Activated T-helper 2 cell treated with anti-CD3 and anti-CD28 coated beads, Interferon-gamma antibody, Interleukin-2, Interleukin-4, amounts not matched to agents 10 μg/mL and 5 μg/mL and 100 μg/mL, durations not matched to agents 14 hours and 24 hours and 36 hours (primary cell): ENCODE data around the gene VDAC1. TPM values are rescaled to one million over a fixed set of nuclear protein-coding genes. Genes with fewer than 3 reads are reported as not detected.
"Not testable (repeated sequence)": the region's sequence is repeated elsewhere in the genome, so short reads cannot be mapped to it uniquely, and the experiment has no call there.

Source experiments
- DNase-seq: peaks from one replicate; pipeline ENCODE4 v3.0.0; 2021; ENCODE audit warnings: low spot score
- H3K27ac Mint-ChIP-seq: one replicate; pipeline ENCODE4 v1.8.0; 2021; ENCODE audit warnings: mixed read lengths
- H3K27me3 Mint-ChIP-seq: one replicate; pipeline ENCODE4 v1.8.0; 2021; ENCODE audit warnings: low read depth, mixed read lengths
- H3K36me3 Mint-ChIP-seq: one replicate; pipeline ENCODE4 v1.8.0; 2021; ENCODE audit warnings: low read depth, mixed read lengths
- H3K4me1 Mint-ChIP-seq: one replicate; pipeline ENCODE4 v1.8.0; 2021; ENCODE audit warnings: low read depth, mixed read lengths
- H3K4me3 Mint-ChIP-seq: one replicate; pipeline ENCODE4 v1.8.0; 2021; ENCODE audit warnings: low read depth, mild to moderate bottlenecking, moderate library complexity, mixed read lengths
- H3K9me3 Mint-ChIP-seq: one replicate; pipeline ENCODE4 v1.8.0; 2021; ENCODE audit warnings: mixed read lengths
- intact Hi-C: fragments of 100-400 bp; cut with micrococcal nuclease; formaldehyde crosslinking; loops from one replicate; pipeline ENCODE4 v1.15.1; 2023
- total RNA-seq: library from RNA; stranded (reverse); gene quantifications from 2 replicates; pipeline ENCODE4 v1.2.3, GENCODE V29; 2022

The VDAC1 gene
- total RNA-seq, 1 donor from 2014 or later: 459 TPM

DNA sequence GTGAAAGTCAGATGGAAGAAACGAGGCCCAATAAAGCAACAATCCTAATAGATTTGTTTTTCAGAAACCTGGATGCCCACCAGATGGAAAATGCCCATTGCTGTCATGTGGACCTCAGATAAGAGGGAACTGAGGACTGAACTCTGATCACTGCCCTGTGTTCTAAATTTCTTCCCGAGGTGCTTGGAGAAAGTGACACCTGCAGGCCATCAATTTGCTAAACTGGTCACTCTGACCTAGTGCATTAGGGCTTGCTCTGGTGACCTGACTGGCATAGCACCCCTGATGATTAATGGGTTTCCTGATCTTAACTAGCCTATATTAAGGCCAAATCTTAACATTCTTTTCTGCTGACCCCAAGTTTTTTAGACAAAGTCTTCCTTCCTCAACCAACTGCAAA is 32.4 kb upstream of the VDAC1 start:
- H3K27me3 Mint-ChIP-seq: peaks cover 11% of the 10 kb centered on the region
- no peak for DNase-seq
- H3K27ac Mint-ChIP-seq: no peak overlapping the region
- no peaks in the 10 kb centered on the region for H3K4me1 Mint-ChIP-seq
- no peak overlapping the region for H3K4me3 Mint-ChIP-seq
- no peaks in the 10 kb centered on the region for H3K9me3 Mint-ChIP-seq
- no peaks in the 10 kb centered on the region for H3K36me3 Mint-ChIP-seq
- intact Hi-C loops: loop anchor here (10.0 kb wide), 1 partner anchor 248 kb away; no protein-coding TSS in a partner anchor

DNA sequence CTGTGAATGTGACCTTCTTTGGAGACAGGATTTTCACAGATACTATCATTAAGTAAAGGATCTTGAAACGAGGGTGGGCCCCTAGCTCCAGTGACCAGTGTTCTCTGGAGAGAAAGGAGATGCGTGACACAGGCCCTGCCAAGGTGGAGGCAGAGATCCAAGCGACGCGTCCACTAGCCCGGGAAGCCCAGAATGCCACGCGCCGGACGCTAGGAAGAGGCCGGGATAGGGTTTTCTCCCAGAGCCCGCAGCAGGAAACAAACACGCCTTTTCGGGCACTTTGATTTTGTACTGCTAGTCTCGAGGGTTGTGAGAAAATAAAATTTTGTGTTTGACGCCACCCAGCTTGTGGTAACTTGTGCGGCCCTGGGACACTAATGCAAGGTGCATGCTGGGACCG is 29.6 kb upstream of the VDAC1 start:
- no peaks in the 10 kb centered on the region for H3K4me1 Mint-ChIP-seq
- H3K27ac Mint-ChIP-seq: no peak overlapping the region
- intact Hi-C loops: loop anchor here (10.0 kb wide), 1 partner anchor 250 kb away; no protein-coding TSS in a partner anchor
- peaks cover 14% of the 10 kb centered on the region for H3K27me3 Mint-ChIP-seq
- H3K36me3 Mint-ChIP-seq: no peaks in the 10 kb centered on the region
- no peak for DNase-seq
- no peak overlapping the region for H3K4me3 Mint-ChIP-seq
- H3K9me3 Mint-ChIP-seq: no peaks in the 10 kb centered on the region

DNA sequence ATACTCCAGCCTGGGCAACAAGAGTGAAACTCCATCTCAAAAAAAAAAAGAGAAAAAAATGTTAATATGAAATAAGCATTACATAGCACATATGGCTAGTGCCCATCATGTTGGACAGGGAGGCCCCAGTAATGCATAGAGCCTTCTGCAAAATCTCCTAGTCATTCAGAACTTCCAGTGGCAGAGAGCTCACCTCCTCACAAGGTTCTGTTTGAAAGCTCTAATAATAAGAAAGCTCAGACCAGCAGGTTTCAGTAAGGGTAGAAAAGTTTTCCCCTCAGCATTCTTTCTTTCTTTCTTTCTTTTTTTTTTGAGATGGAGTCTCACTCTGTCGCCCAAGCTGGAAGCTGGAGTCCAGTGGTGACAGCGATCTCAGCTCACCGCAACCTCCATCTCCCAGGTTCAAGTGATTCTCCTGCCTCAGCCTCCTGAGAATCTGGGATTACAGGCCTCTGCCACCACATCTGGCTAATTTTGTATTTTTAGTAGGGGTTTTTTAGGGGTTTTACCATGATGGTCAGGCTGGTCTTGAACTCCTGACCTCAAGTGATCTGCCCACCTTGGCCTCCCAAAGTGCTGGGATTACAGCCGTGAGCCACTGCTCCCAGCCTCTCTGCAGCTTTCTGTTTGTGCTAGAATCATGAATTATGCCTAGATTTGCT is 25.7 kb upstream of the VDAC1 start:
- intact Hi-C loops: loop anchor here (10.0 kb wide), 1 partner anchor 254 kb away; no protein-coding TSS in a partner anchor
- peaks cover 15% of the 10 kb centered on the region for H3K27me3 Mint-ChIP-seq

GRCh38 chr5:134029156-134029555 is 24.4 kb upstream of the VDAC1 start:
- no peak overlapping the region for H3K4me3 Mint-ChIP-seq
- no peak overlapping the region for H3K27ac Mint-ChIP-seq
- H3K27me3 Mint-ChIP-seq: peaks cover 11% of the 10 kb centered on the region
- no peaks in the 10 kb centered on the region for H3K4me1 Mint-ChIP-seq
- H3K36me3 Mint-ChIP-seq: no peaks in the 10 kb centered on the region
- intact Hi-C loops: no loop called here
- no peak for DNase-seq
- no peaks in the 10 kb centered on the region for H3K9me3 Mint-ChIP-seq

More for the DNA sequence above, 25.7 kb upstream of the VDAC1 start:
- H3K36me3 Mint-ChIP-seq, H3K27ac Mint-ChIP-seq, H3K9me3 Mint-ChIP-seq, H3K4me3 Mint-ChIP-seq, DNase-seq, H3K4me1 Mint-ChIP-seq: not testable (repeated sequence)

DNA sequence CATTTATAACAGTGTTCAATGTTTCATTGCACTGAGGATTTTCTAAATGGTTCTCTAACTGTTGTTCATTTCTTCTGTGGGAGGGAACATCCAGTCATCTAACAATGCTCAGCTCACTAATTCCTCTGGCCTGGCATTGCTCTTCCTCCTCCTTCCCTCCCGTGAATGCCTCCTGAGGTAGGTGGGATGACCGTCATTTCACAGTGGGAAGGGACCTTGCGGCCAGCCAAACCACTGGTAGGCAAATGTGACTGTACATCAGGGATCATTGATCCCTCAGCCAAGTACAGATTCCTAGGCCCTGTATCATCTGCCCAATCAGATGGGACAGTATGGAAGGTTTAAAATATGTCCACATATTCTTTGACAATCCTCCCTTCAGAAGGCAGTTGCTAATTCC is 23.7 kb upstream of the VDAC1 start:
- Mint-ChIP-seq H3K27ac (no peak overlapping the region), H3K4me1 (no peaks in the 10 kb centered on the region), H3K36me3 (no peaks in the 10 kb centered on the region), H3K9me3 (no peaks in the 10 kb centered on the region), H3K27me3 (peaks cover 11% of the 10 kb centered on the region), H3K4me3 (no peak overlapping the region)
- no peak for DNase-seq
- intact Hi-C loops: no loop called here

DNA sequence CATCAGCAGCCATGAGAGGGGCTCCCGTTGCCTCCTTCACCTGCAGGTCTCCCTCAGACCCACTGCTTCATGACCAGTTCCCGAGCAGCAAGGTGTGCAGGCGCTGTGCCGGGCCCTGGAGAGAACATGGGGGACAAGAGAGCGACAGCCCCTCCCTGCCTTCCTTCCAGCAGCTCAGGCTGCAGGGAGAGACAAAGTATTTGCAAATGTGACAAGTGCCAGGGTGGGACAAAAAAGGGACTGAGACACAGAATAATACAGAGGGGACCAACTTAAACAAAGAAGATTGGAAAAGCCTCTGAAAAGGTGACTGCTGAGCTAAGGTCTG is 22.5 kb upstream of the VDAC1 start:
- no peak for DNase-seq
- Mint-ChIP-seq H3K4me3 (no peak overlapping the region), H3K27me3 (peaks cover 15% of the 10 kb centered on the region), H3K36me3 (no peaks in the 10 kb centered on the region), H3K9me3 (no peaks in the 10 kb centered on the region), H3K27ac (no peak overlapping the region), H3K4me1 (no peaks in the 10 kb centered on the region)
- intact Hi-C loops: no loop called here

GRCh38 chr5:134026521-134027287 is 21.9 kb upstream of the VDAC1 start:
- H3K4me3 Mint-ChIP-seq: no peak overlapping the region
- intact Hi-C loops: no loop called here
- DNase-seq: peak; percentile 30

GRCh38 chr5:134025786-134026185 is 21.0 kb upstream of the VDAC1 start:
- Mint-ChIP-seq H3K4me3 (no peak overlapping the region), H3K27me3 (peaks cover 13% of the 10 kb centered on the region), H3K27ac (no peak overlapping the region), H3K36me3 (no peaks in the 10 kb centered on the region), H3K4me1 (no peaks in the 10 kb centered on the region), H3K9me3 (no peaks in the 10 kb centered on the region)
- no peak for DNase-seq
- intact Hi-C loops: no loop called here

More at GRCh38 chr5:134026521-134027287, 21.9 kb upstream of the VDAC1 start:
- peaks cover 15% of the 10 kb centered on the region for H3K27me3 Mint-ChIP-seq
- H3K4me1 Mint-ChIP-seq: no peaks in the 10 kb centered on the region
- H3K9me3 Mint-ChIP-seq: no peaks in the 10 kb centered on the region
- H3K27ac Mint-ChIP-seq: no peak overlapping the region
- no peaks in the 10 kb centered on the region for H3K36me3 Mint-ChIP-seq

- Mint-ChIP-seq H3K36me3 (no peaks in the 10 kb centered on the region), H3K9me3 (no peaks in the 10 kb centered on the region), H3K4me1 (no peaks in the 10 kb centered on the region), H3K4me3 (no peak overlapping the region), H3K27ac (no peak overlapping the region), H3K27me3 (peaks cover 15% of the 10 kb centered on the region)
- DNase-seq: no peak
- intact Hi-C loops: no loop called here
These were observed 20.0 kb upstream of the VDAC1 start for GRCh38 chr5:134024811-134025210.

- no peaks in the 10 kb centered on the region for H3K36me3 Mint-ChIP-seq
- H3K4me1 Mint-ChIP-seq: no peaks in the 10 kb centered on the region
- intact Hi-C loops: no loop called here
- H3K27me3 Mint-ChIP-seq: peaks cover 17% of the 10 kb centered on the region
- H3K4me3 Mint-ChIP-seq: no peak overlapping the region
- no peaks in the 10 kb centered on the region for H3K9me3 Mint-ChIP-seq
- DNase-seq: no peak
- H3K27ac Mint-ChIP-seq: no peak overlapping the region
These were observed 17.6 kb upstream of the VDAC1 start for GRCh38 chr5:134022333-134022732.

DNA sequence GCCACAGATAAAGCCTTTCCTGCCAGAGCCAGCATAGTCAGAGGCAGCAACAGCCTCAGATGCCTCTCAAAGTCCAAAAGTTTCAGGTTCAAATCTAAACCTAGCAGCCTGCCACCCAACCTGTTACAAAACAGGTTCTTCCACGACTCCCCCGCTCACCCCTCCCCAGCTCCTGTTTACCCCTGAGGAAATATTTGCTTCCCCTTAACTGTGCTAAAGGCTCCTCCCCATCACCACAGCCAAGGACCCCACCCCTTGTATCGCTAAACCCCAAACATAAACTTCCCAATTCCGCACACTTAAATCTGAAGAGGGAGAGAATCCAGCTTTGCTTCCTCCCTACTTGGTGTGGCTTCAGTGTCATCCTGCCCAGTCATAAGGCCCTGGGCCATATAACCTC is 15.4 kb upstream of the VDAC1 start:
- H3K4me3 Mint-ChIP-seq: no peak overlapping the region
- H3K27ac Mint-ChIP-seq: no peak overlapping the region
- H3K36me3 Mint-ChIP-seq: no peaks in the 10 kb centered on the region
- H3K4me1 Mint-ChIP-seq: no peaks in the 10 kb centered on the region
- H3K9me3 Mint-ChIP-seq: no peaks in the 10 kb centered on the region
- peaks cover 13% of the 10 kb centered on the region for H3K27me3 Mint-ChIP-seq
- no peak for DNase-seq
- intact Hi-C loops: no loop called here

- H3K4me3 Mint-ChIP-seq: no peak overlapping the region
- H3K36me3 Mint-ChIP-seq: no peaks in the 10 kb centered on the region
These were observed 14.9 kb upstream of the VDAC1 start for GRCh38 chr5:134019636-134020035.

DNA sequence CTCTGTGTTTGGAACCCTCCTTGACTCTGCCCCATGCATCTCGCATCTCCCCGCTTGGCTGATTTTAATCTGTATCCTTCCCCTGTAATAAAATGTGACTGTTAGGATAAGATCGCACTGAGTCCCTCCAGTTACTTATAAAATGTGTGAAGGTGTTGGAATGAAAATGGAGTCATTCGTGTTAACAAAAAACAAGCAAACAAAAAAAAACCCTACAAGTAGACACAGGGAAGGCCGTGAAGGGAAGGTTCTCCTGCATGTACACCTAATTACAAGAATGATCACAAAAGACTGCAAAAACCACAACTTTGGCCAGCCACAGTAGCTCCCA is 14.2 kb upstream of the VDAC1 start:
- no peaks in the 10 kb centered on the region for H3K9me3 Mint-ChIP-seq
- H3K27ac Mint-ChIP-seq: no peak overlapping the region
- intact Hi-C loops: no loop called here
- DNase-seq: no peak
- H3K4me3 Mint-ChIP-seq: no peak overlapping the region
- no peaks in the 10 kb centered on the region for H3K4me1 Mint-ChIP-seq
- no peaks in the 10 kb centered on the region for H3K36me3 Mint-ChIP-seq
- peaks cover 16% of the 10 kb centered on the region for H3K27me3 Mint-ChIP-seq

More at GRCh38 chr5:134019636-134020035, 14.9 kb upstream of the VDAC1 start:
- no peaks in the 10 kb centered on the region for H3K9me3 Mint-ChIP-seq
- no peaks in the 10 kb centered on the region for H3K4me1 Mint-ChIP-seq
- DNase-seq: no peak
- intact Hi-C loops: no loop called here
- H3K27ac Mint-ChIP-seq: no peak overlapping the region
- peaks cover 16% of the 10 kb centered on the region for H3K27me3 Mint-ChIP-seq
